Raji (cell line): ENCODE results near the gene UNK.

Experiments used
- POLR2A ChIP-seq: IDR thresholded peaks from 2 replicates; pipeline ENCODE4 v1.6.1; 2011; ENCODE audit warnings: low read depth, low read length, control low read depth; ENCODE audit not compliant: insufficient read depth

The UNK gene

DNA sequence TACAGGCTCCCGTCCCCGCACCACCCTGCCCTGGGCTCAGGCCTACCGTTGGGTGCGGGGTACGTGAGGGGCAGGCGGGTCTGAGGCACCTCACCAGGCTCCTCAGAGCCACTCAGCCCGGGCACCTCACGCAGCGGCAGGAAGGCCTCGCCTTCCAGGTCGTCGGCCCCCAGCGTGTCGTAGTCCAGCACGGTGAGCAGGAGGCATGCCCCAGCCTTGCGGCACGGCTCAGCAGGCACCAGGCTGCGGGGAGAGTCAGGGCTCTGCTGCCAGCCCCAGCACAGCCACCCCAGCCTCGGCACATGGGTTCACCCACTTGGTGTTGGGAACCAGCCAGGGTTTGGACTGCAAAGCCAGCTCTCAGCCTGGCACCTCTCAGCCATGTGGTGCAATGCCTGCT, 44.1 kb downstream of the UNK start:
- no peak for TF ChIP-seq POLR2A

- no peak for TF ChIP-seq POLR2A
Observed at GRCh38 chr17:75829747-75830146, 45.1 kb downstream of the UNK start.

DNA sequence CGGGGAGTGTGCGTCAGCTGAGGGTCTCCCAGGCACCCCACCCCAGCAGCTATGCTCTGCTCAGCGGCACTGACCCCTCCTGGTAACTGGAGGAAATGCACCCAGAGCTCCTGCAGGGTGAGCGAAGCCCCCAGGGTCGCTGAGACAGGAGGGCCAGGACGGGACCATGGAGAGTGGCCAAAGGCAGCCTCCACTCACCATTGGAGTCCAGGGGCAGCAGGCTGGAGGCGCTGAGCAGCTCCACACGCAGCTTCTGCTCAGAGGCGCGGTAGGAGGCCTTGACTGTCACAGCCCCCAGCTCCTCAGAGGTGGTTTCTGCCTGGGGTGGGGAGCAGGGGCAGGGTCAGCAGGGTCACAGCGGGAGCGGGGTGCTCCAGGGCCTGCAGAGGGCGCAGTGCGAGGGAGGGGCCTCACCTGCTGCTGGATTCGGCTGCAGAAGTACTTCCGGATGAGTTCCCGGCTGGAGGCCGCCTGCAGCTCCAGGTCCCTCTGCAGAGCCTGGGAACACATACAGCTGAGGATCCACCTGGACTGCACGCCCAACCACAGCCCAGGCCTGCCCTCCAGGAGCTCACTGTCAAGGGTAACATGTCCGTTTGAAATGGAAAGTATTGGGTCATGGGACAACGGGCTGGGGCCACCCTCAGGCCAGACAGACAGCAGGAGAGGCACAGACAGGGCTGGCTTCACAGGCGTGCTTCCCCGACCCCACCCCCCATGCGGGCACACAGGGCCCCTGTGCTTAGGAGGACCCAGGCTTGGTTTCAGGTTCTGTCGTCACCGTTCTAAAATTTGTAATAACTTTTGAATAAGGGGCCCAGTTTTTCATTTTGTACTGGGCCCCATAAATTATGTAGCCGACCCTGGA, 45.8 kb downstream of the UNK start:
- TF ChIP-seq POLR2A = no peak

GRCh38 chr17:75831032-75831571, 46.5 kb downstream of the UNK start:
- TF ChIP-seq POLR2A = no peak

GRCh38 chr17:75832164-75832651, 47.6 kb downstream of the UNK start:
- no peak for TF ChIP-seq POLR2A

DNA sequence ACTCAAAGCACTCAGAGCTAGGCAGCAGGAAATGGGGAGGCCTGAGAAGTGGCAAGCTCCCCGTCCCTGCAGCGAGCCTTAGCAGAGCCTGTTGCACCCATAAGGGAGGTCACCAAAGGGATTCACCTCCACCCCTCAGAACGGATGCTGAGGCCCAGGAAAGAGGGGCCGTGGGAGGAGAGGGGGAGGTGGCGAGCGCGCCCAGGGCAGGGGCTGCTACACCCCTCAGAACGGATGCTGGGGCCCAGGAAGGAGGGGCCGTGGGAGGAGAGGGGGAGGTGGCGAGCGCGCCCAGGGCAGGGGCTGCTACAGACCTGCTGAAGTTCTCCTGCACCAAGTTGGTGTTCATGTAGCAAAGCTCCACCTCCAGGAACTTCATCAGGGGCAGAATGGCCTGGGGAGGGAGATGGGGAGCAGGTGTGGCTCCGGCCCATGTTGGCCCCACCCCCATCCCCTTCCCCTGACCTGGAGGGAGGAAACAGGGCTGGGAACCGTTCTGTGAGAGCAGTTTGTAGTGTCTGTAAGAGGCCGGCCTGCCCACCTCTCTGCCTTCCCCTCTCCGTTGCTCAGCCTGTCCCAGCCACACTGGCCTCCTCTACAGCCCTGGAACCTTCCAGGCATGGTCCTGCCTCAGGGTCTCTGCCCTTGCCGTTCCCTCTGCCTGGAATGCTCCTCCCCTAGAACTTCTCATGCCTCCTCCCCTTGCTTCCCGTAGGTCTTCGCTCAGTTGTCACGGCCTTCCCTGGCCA, 48.2 kb downstream of the UNK start:
- no peak for TF ChIP-seq POLR2A

- no peak for TF ChIP-seq POLR2A
Observed at GRCh38 chr17:75834279-75834920, 49.8 kb downstream of the UNK start.

- TF ChIP-seq POLR2A = no peak
Observed at GRCh38 chr17:75834928-75835653, 50.5 kb downstream of the UNK start.

DNA sequence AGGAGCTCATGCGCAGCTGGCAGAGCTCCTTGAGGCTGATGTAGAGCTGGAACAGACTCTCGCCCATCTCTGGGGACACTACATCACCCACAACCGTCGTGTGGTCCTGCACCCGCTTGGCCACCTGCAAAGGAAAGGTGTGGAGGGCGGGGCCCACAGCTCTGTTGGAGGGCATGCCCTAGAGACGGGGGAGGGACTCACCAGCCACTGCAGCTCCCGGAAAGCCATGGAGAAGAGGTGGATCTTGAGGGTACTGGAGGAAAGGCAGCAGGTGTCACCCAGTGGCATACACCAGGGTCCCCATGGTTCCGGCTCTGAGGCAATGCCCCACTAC, 51.0 kb downstream of the UNK start:
- TF ChIP-seq POLR2A = no peak

DNA sequence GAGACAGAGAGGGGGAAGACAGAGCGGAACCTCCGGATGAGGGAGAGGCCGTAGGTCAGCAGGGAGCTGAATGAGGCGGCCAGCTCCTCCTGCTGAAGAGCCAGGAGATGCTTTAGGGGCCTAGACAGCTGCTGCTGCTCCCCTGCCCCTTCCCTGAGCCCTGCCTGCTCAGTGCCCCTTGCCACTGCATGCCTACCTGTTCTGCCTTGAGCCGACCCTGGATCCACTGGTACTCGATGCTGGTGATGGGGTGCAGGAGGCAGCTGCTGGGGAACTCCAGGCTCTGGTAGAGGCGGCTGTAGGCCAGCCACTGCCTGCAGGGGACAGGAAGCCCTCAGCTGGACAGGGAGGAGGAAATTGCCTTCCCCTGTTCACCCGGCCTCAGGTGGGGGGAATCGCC, 52.0 kb downstream of the UNK start:
- no peak for TF ChIP-seq POLR2A

- no peak for TF ChIP-seq POLR2A
Observed at GRCh38 chr17:75837899-75838298, 53.3 kb downstream of the UNK start.

DNA sequence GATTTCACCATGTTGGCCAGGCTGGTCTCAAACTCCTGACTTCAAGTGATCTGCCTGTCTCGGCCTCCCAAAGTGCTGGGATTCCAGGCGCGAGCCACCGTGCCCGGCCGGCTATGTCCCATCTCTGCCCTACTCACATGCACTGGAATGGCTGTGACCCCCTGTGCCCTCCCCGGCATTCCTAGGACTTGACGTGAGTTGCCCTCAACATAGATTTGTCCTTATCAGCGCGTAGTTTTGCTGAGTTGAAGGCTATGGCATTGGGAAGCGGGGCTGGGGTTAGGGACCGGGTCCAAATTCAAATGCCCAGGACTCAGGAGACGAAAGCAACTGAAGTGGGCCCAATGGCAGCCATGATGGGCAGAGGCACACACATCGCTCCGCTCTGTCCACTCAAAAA, 53.8 kb downstream of the UNK start:
- no peak for TF ChIP-seq POLR2A

DNA sequence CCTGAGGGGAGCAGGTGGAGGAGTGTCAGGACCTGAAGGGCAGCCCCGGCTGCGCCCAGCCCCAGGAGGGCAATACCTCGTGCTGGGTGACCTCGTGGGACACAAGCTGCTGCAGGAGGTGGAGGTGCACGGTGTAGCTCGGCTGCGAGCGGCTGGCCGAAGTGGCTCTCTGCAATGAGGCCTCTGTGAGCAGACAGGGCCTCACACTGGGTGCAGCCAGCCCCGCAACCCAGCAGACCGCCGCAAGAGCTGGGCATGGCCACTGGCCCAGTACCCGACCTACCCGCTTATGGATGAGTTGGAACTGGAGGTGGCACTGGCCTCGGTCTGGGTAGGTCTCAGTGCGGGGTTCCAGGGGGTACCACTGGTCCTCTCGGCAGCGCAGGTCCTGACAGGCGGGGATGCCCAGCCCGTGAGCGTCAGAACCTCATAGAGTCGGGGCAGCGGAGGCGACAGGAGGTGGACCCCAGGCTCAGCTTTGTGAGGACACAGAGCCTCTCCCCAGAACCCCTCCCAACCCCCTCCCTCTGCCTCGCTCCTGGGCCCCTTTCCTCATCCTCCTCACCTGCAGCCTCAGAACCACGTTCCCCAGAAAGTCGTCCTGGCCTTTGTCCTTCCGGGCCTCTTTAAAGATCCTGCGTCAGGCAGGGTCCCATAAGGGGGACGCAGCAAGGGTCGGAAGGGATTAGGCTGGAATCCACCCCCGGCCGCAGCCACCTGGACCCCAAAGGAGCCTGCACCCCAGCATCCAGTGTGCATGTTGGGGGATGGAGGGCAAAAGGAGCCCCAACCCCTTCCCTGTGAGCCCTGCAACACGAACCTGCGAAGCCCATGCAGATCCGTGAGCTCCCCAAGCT, 55.6 kb downstream of the UNK start:
- no peak for TF ChIP-seq POLR2A

GRCh38 chr17:75840799-75841164, 56.2 kb downstream of the UNK start:
- TF ChIP-seq POLR2A = no peak

DNA sequence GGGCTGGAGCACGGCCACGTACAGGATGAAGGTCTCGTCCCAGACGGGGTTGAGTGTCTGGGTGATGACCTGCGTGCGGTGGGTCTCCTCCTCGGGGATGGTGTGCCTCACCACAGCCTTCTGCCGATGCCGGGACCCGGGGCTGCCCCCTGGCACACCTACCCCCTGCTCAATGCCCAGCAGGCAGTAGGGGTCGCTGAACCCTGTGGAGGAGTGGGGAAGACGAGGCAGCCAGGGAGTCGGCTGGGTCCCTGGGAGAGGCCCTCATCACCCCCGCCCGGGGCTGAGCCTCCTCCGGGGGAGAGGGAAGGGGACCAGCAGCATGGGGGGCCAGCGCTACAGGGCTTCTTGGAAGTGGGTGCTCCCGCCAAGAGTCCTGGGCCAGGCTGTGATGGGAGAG, 57.8 kb downstream of the UNK start:
- TF ChIP-seq POLR2A = no peak
